ENCODE results near the gene AQP3. TPM values are rescaled to one million over a fixed set of nuclear protein-coding genes. Genes with fewer than 3 reads are reported as not detected.

The AQP3 gene
- total RNA-seq, 2 experiments from 2014 or later: 99.8 to 106 TPM

GRCh38 chr9:33415501-33416038, 31.8 kb downstream of the AQP3 start:
- Mint-ChIP-seq H3K27me3 (no peaks in the 10 kb centered on the region), H3K4me1 (ENCODE audit: low read depth) (peaks cover 45% of the 10 kb centered on the region), H3K36me3 (ENCODE audit: low read depth) (no peaks in the 10 kb centered on the region), H3K9me3 (no peaks in the 10 kb centered on the region), H3K27ac (peak overlapping the region; percentile 93), H3K4me3 (peak overlapping the region; percentile 79)
- peak; percentile 91 to 99 (median 95) for DNase-seq
- POLR2A ChIA-PET: interaction anchor here (0.9 to 5.3 kb wide), 17 partner anchors 11 to 125 kb away, joined by 3 to 98 read pairs (median 8); partner anchors contain the start of genes AQP3, NFX1 and NOL6
- peak overlapping the region; percentile 54 to 58 for H3K27ac ChIP-seq (ENCODE audit: low read depth in 1 of 2, low read length in 2 of 2)
- peaks cover 64% of the 10 kb centered on the region for H3K4me1 ChIP-seq (ENCODE audit: insufficient read depth, low read length)
- no peaks in the 10 kb centered on the region for H3K27me3 ChIP-seq (ENCODE audit: control insufficient read depth in 1 of 2, insufficient read depth in 2 of 2, low read length in 2 of 2)
- H3K9me3 ChIP-seq (ENCODE audit: control insufficient read depth in 1 of 2, insufficient read depth in 1 of 2, low read length in 2 of 2): no peaks in the 10 kb centered on the region
- peak; percentile 88 for ATAC-seq (ENCODE audit: poor library complexity)
- H3K36me3 ChIP-seq (ENCODE audit: insufficient read depth, low read length): no peaks in the 10 kb centered on the region
- intact Hi-C loops (cut with DNase I, micrococcal nuclease): loop anchor here (1.0 to 2.0 kb wide), 5 partner anchors 12 to 125 kb away; partner anchors contain the start of genes AQP3 (in 1 of the 2) and NFX1 (in 1 of the 2)
- TF ChIP-seq, protein P1, sequence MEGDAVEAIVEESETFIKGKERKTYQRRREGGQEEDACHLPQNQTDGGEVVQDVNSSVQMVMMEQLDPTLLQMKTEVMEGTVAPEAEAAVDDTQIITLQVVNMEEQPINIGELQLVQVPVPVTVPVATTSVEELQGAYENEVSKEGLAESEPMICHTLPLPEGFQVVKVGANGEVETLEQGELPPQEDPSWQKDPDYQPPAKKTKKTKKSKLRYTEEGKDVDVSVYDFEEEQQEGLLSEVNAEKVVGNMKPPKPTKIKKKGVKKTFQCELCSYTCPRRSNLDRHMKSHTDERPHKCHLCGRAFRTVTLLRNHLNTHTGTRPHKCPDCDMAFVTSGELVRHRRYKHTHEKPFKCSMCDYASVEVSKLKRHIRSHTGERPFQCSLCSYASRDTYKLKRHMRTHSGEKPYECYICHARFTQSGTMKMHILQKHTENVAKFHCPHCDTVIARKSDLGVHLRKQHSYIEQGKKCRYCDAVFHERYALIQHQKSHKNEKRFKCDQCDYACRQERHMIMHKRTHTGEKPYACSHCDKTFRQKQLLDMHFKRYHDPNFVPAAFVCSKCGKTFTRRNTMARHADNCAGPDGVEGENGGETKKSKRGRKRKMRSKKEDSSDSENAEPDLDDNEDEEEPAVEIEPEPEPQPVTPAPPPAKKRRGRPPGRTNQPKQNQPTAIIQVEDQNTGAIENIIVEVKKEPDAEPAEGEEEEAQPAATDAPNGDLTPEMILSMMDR (IDR thresholded peaks at IDR 0.05): peak; percentile 83
- CTCF ChIA-PET: interaction anchor here (0.6 to 4.0 kb wide), 19 partner anchors 10 to 125 kb away, joined by 3 to 40 read pairs (median 6); partner anchors contain the start of genes AQP3, NFX1 and NOL6
- peak overlapping the region; percentile 25 for H3K4me3 ChIP-seq (ENCODE audit: low read length)

GRCh38 chr9:33414889-33415500, 32.4 kb downstream of the AQP3 start:
- no peaks in the 10 kb centered on the region for H3K9me3 ChIP-seq (ENCODE audit: control insufficient read depth in 1 of 2, insufficient read depth in 1 of 2, low read length in 2 of 2)
- DNase-seq: peak in 2 of 14 experiments; percentile 23 to 30
- Mint-ChIP-seq H3K27ac (peak overlapping the region; percentile 93), H3K9me3 (no peaks in the 10 kb centered on the region), H3K27me3 (no peaks in the 10 kb centered on the region), H3K36me3 (ENCODE audit: low read depth) (no peaks in the 10 kb centered on the region), H3K4me1 (ENCODE audit: low read depth) (peaks cover 45% of the 10 kb centered on the region), H3K4me3 (peak overlapping the region; percentile 79)
- no peaks in the 10 kb centered on the region for H3K27me3 ChIP-seq (ENCODE audit: control insufficient read depth in 1 of 2, insufficient read depth in 2 of 2, low read length in 2 of 2)
- ChIA-PET CTCF (interaction anchor here (0.6 to 4.0 kb wide), 16 partner anchors 9 to 125 kb away, joined by 3 to 40 read pairs (median 7); partner anchors contain the start of genes AQP3, NFX1 and NOL6), POLR2A (interaction anchor here (0.9 to 5.3 kb wide), 17 partner anchors 10 to 125 kb away, joined by 3 to 98 read pairs (median 8); partner anchors contain the start of genes AQP3, NFX1 and NOL6)
- H3K27ac ChIP-seq (ENCODE audit: low read depth in 1 of 2, low read length in 2 of 2): peak overlapping the region; percentile 54 to 58
- TF ChIP-seq, protein P1 (IDR thresholded peaks at IDR 0.05): no peak
- no peaks in the 10 kb centered on the region for H3K36me3 ChIP-seq (ENCODE audit: insufficient read depth, low read length)
- H3K4me3 ChIP-seq (ENCODE audit: low read length): peak overlapping the region; percentile 25
- intact Hi-C loops (cut with DNase I, micrococcal nuclease): loop anchor here (1.0 kb wide), 4 partner anchors 12 to 125 kb away; partner anchors contain the start of gene NFX1 (in 1 of the 2)
- peaks cover 61% of the 10 kb centered on the region for H3K4me1 ChIP-seq (ENCODE audit: insufficient read depth, low read length)
- no peak for ATAC-seq (ENCODE audit: poor library complexity)

- intact Hi-C loops (cut with DNase I, micrococcal nuclease): no loop called here
- Histone ChIP-seq H3K4me3 (ENCODE audit: low read length) (no peak overlapping the region), H3K4me1 (ENCODE audit: insufficient read depth, low read length) (peaks cover 57% of the 10 kb centered on the region), H3K9me3 (ENCODE audit: control insufficient read depth in 1 of 2, insufficient read depth in 1 of 2, low read length in 2 of 2) (no peaks in the 10 kb centered on the region), H3K36me3 (ENCODE audit: insufficient read depth, low read length) (no peaks in the 10 kb centered on the region), H3K27ac (ENCODE audit: low read depth in 1 of 2, low read length in 2 of 2) (peak overlapping the region; percentile 54 to 58), H3K27me3 (ENCODE audit: control insufficient read depth in 1 of 2, insufficient read depth in 2 of 2, low read length in 2 of 2) (no peaks in the 10 kb centered on the region)
- DNase-seq: peak in 5 of 14 experiments; percentile 13 to 43 (median 29)
- Mint-ChIP-seq H3K27me3 (no peaks in the 10 kb centered on the region), H3K27ac (peak overlapping the region; percentile 93), H3K4me3 (peak overlapping the region; percentile 3), H3K9me3 (no peaks in the 10 kb centered on the region), H3K4me1 (ENCODE audit: low read depth) (peaks cover 45% of the 10 kb centered on the region), H3K36me3 (ENCODE audit: low read depth) (no peaks in the 10 kb centered on the region)
- ChIA-PET CTCF (interaction anchor here (2.3 to 4.0 kb wide), 5 partner anchors 11 to 53 kb away, joined by 21 to 40 read pairs (median 31); partner anchors contain the start of gene AQP3), POLR2A (interaction anchor here (1.2 to 5.3 kb wide), 9 partner anchors 10 to 124 kb away, joined by 3 to 98 read pairs (median 24); partner anchors contain the start of genes AQP3, NFX1 and NOL6)
- TF ChIP-seq, protein P1 (IDR thresholded peaks at IDR 0.05): no peak
- ATAC-seq (ENCODE audit: poor library complexity): no peak
Observed at GRCh38 chr9:33414268-33414667, 33.1 kb downstream of the AQP3 start.
